ENCODE data around the gene UNC13B.

The UNC13B gene

DNA sequence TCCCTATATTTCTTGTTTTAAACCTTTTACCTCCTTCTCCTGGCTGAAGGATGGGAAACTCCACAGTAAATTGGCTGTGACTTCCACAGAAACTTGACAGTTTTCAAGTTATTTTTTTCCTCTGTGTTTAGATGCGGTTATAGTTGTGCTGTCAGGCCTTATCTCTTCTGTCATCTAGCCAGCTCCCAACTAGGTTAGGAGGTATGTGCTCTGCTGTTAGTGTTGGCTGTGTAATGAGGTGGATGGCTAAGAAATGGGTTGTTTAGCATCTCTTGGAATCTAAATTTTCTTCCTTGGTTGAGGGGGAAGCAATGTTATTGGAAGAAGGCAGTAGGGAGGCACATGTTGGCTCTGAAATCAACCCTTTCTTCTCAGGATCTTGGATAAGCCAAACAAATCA is 178.2 kb downstream of the UNC13B start:
- TF ChIP-seq TAF1 (IDR thresholded peaks at IDR 0.05; ENCODE audit: borderline replicate concordance, insufficient read depth, low read length) (no peak), FOXP2 (optimal IDR thresholded peaks at IDR 0.05; ENCODE audit: borderline replicate concordance, extremely low read depth, extremely low read length, insufficient read depth) (no peak), SIN3A (IDR thresholded peaks at IDR 0.05; ENCODE audit: borderline replicate concordance, insufficient read depth, low read length) (no peak), POLR2AphosphoS5 (IDR thresholded peaks at IDR 0.05; ENCODE audit: low read depth, low read length) (no peak)
- TF ChIP-seq, protein P1, sequence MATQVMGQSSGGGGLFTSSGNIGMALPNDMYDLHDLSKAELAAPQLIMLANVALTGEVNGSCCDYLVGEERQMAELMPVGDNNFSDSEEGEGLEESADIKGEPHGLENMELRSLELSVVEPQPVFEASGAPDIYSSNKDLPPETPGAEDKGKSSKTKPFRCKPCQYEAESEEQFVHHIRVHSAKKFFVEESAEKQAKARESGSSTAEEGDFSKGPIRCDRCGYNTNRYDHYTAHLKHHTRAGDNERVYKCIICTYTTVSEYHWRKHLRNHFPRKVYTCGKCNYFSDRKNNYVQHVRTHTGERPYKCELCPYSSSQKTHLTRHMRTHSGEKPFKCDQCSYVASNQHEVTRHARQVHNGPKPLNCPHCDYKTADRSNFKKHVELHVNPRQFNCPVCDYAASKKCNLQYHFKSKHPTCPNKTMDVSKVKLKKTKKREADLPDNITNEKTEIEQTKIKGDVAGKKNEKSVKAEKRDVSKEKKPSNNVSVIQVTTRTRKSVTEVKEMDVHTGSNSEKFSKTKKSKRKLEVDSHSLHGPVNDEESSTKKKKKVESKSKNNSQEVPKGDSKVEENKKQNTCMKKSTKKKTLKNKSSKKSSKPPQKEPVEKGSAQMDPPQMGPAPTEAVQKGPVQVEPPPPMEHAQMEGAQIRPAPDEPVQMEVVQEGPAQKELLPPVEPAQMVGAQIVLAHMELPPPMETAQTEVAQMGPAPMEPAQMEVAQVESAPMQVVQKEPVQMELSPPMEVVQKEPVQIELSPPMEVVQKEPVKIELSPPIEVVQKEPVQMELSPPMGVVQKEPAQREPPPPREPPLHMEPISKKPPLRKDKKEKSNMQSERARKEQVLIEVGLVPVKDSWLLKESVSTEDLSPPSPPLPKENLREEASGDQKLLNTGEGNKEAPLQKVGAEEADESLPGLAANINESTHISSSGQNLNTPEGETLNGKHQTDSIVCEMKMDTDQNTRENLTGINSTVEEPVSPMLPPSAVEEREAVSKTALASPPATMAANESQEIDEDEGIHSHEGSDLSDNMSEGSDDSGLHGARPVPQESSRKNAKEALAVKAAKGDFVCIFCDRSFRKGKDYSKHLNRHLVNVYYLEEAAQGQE (IDR thresholded peaks at IDR 0.05; ENCODE audit: insufficient read depth in 1 of 2, low read depth in 2 of 2, low read length in 2 of 2) = no peak

DNA sequence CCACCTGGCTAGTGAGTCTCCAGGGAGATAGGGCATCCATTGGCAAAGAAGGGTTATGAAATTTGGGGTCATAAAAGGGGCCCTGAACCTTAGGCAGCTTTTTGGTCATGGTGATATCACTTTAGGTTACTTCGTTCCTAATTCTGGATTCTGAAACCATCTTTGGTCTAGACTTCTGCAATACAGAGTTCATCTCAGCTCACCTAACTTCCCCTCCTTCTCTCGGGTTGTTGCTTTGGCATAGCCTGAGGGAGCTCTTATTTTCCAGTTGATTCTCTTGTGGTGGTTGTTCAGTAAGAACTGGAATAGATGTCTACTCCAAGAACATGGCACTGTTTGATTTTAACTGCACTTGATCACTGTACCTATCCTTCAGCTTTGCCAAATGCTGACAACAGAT is 179.2 kb downstream of the UNC13B start:
- no peak for TF ChIP-seq POLR2AphosphoS5 (IDR thresholded peaks at IDR 0.05; ENCODE audit: low read depth, low read length)
- no peak for TF ChIP-seq SIN3A (IDR thresholded peaks at IDR 0.05; ENCODE audit: borderline replicate concordance, insufficient read depth, low read length)
- no peak for TF ChIP-seq TAF1 (IDR thresholded peaks at IDR 0.05; ENCODE audit: borderline replicate concordance, insufficient read depth, low read length)
- no peak for TF ChIP-seq FOXP2 (optimal IDR thresholded peaks at IDR 0.05; ENCODE audit: borderline replicate concordance, extremely low read depth, extremely low read length, insufficient read depth)
- TF ChIP-seq, protein P1 (IDR thresholded peaks at IDR 0.05; ENCODE audit: insufficient read depth in 1 of 2, low read depth in 2 of 2, low read length in 2 of 2) = no peak

DNA sequence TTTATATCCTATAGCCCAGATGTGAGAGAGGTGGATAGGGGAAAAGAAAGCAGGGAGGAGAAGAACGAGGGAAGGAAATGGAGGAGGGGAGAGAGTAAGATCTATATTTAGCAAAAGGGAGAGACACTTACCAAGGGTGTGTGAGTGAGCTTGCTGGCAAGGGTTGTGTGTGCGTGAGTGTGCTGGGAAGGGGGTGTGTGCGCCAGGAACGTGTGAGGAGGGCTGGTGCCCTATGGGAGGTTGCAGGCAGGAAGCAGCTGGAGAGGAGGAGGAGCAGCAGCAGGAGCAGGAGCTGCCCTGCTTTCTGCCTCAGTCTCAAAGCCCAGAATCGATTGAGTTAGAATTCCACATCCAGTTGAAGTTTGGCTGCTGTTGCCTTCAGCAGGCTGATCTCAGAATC is 179.8 kb downstream of the UNC13B start:
- 0 out of 2 replicates have a peak, but pooled peaks have one; percentile 33 for TF ChIP-seq SIN3A (IDR thresholded peaks at IDR 0.05; ENCODE audit: borderline replicate concordance, insufficient read depth, low read length)
- TF ChIP-seq POLR2AphosphoS5 (IDR thresholded peaks at IDR 0.05; ENCODE audit: low read depth, low read length) = no peak
- TF ChIP-seq FOXP2 (optimal IDR thresholded peaks at IDR 0.05; ENCODE audit: borderline replicate concordance, extremely low read depth, extremely low read length, insufficient read depth) = peak; percentile 52
- TF ChIP-seq, protein P1 (IDR thresholded peaks at IDR 0.05; ENCODE audit: insufficient read depth in 1 of 2, low read depth in 2 of 2, low read length in 2 of 2) = no peak

DNA sequence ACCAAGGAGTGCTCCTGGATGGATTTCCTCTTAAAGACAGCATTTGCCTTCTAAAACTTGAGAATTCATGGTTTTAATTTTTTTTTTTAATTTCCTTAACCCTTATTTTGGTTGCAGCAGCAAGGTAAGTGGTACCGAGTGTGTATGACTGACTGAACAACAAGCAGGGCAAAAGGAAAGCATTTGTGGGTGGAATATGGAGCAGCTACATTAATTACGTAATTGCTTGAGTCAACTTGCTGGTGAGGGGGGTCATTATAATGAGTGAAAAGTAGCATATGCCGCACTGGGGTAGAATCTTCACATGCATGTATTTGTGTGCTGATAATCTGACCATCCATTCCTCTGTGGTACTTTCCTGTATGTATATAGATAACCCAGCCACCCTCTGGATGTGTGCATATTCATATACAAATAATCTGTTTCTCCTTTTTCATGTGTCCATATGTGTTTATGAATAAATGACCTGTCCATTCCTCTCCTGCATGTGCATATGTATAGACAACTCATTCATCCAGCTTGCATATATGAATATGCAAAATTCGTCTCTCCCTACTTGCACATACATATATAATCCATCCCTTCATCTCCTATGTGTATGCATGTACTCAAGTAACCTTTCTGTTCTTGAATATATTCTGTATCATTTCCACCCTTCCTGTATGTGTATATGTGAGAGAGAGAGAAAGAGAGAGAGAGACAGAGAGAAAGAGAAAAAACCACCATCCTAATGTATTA is 180.6 kb downstream of the UNC13B start:
- TF ChIP-seq FOXP2 (optimal IDR thresholded peaks at IDR 0.05; ENCODE audit: borderline replicate concordance, extremely low read depth, extremely low read length, insufficient read depth) (no peak), TAF1 (IDR thresholded peaks at IDR 0.05; ENCODE audit: borderline replicate concordance, insufficient read depth, low read length) (no peak), POLR2AphosphoS5 (IDR thresholded peaks at IDR 0.05; ENCODE audit: low read depth, low read length) (no peak), SIN3A (IDR thresholded peaks at IDR 0.05; ENCODE audit: borderline replicate concordance, insufficient read depth, low read length) (no peak)
- TF ChIP-seq, protein P1 (IDR thresholded peaks at IDR 0.05; ENCODE audit: insufficient read depth in 1 of 2, low read depth in 2 of 2, low read length in 2 of 2) = no peak
